ENCODE measurements around the gene TNFRSF14. TPM values are rescaled to one million over a fixed set of nuclear protein-coding genes. Genes with fewer than 3 reads are reported as not detected.
A peak's percentile ranks its signal among the peaks of the same experiment; 100 is the strongest.
"Not testable (repeated sequence)": the region's sequence is repeated elsewhere in the genome, so short reads cannot be mapped to it uniquely, and the experiment has no call there.

The TNFRSF14 gene
- total RNA-seq, 2 donors from 2014 or later, result 37.7 to 63.6 TPM

DNA sequence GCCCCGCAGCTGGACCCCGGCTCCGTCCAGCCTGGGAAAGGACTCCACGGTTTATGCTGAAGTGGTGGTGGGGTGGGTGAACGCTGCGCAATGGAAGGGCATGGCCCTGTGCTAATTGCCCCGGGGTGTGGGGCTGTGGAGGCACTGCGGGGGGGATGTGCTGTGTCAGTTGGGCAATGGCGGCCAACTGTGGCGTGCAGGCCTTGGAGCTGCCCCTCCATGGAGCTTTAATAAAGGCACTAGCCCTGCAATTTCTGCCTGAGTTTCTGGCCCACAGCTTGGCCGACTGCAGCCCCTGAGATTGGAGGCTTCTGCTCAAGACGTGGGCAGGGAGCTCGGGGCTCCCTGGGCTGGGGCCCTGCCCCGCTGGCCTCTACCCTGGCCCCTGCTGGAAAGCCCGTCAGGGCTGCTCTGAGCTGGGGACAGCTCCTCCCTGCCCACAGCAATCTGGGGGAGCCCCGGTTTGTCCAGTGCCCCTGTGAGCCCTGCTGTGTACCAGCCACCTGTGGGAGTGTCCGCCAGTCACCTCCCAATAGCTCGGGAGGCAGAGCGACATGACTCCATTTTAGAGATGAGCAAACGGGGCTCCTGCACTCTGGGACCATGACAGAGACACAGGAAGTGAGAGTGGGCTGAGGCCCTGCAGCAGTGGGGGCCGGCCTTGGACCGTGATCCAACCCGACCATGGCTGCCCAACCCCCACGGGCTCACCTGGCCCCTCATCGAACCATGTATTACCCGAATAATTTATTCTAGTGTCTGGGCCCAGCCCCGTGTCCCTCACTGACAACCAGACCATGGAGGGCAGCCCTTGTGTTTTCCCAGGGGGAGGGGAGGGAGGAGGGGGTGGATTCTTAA is 8.7 kb upstream of the TNFRSF14 start:
- no peak for DNase-seq (ENCODE audit: low spot score)
- intact Hi-C loops (cut with DNase I), result loop anchor here (2.0 to 5.0 kb wide), 2 partner anchors 130 to 135 kb away; partner anchors contain the start of gene PEX10 (in 1 of the 2)

DNA sequence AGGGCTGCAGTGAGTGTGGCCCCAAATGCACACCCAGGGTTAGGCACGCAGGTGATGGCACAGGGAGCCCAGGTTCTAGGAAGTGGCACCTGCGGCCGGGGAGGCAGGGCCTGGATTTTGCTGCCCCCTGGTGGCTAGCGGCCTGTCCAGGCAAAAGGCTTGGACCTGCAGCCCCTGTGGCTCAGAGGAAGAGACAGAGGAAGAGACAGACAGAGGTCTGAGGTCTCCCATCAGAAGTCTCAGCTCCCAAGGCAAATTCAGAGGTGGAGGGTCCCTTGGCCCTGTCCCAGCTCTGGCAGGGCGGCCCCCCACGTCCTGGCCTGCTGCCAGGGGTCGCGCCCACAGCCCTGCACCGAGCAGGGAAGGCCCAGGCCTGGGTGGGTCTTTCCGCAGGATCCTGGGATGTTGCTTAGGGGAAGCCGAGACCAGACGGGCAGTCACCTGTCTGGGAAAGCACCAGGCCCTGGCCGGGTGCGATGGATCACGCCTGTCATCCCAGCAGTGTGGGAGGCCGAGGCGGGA is 8.0 kb upstream of the TNFRSF14 start:
- DNase-seq (ENCODE audit: low spot score), result peak; percentile 93
- intact Hi-C loops (cut with DNase I), result loop anchor here (2.0 to 5.0 kb wide), 2 partner anchors 131 to 135 kb away; partner anchors contain the start of gene PEX10 (in 1 of the 2)

DNA sequence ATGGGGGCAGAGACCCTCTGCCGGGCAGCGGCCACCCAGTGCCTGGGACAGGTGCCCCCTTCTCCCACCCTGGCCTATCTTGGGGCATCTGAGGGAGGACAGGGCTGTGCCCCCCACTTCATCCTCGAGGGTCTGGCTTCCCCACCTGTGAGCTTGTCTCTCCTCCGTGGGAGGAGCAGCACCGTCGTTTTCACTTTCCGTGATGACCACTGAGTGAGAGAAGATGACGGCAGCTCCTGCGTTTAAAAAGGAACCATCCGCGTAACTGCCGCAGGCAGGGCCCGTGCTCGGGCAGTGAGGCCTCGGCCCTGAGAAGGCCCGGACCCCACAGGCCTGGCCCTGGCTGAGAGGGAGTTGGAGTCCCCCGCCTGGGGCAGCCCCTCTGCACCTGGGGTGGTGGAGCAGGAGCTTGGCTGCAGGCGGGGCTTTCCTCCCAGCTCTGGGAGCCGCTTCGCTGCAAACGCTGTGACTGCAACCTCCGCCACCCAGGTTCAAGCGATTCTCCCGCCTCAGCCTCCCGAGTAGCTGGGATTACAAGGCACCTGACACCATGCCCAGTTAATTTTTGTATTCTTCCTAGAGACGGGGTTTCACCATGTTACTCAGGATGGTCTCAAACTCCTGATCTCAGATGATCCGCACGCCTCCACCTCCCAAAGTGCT is 6.7 kb upstream of the TNFRSF14 start:
- intact Hi-C loops (cut with DNase I), result loop anchor here (2.0 to 5.0 kb wide), 2 partner anchors 132 to 137 kb away; partner anchors contain the start of gene PEX10 (in 1 of the 2)

DNA sequence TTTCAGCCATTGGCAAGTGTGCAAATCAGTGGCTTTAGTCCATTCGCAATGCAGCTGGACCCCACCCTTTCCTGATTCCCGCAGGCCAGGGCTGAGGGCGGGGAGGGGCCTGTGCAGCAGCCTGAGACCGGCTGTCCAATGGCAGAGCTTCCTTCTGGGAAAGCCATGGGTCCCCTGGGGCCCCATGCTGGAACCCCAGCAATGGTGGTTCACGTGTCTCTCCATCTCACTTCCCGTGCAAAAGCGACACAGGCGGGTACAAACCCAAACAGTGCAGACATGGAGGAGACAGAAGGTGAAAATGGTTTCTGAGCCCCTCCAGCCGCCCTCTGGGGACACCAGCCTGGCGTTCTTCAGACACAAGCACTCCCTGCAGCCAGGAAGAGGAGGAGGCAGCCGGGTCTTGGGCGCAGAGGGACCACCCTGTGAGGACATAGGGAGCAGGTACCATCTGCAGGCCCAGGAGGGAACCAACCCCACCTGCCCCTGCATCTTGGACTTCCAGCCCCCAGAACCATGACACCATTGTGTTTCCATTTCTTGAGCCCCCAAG is 5.8 kb upstream of the TNFRSF14 start:
- DNase-seq (ENCODE audit: low spot score); intact Hi-C loops (cut with DNase I): not testable (repeated sequence)

More for the DNA sequence above, 6.7 kb upstream of the TNFRSF14 start:
- DNase-seq (ENCODE audit: low spot score), result not testable (repeated sequence)

DNA sequence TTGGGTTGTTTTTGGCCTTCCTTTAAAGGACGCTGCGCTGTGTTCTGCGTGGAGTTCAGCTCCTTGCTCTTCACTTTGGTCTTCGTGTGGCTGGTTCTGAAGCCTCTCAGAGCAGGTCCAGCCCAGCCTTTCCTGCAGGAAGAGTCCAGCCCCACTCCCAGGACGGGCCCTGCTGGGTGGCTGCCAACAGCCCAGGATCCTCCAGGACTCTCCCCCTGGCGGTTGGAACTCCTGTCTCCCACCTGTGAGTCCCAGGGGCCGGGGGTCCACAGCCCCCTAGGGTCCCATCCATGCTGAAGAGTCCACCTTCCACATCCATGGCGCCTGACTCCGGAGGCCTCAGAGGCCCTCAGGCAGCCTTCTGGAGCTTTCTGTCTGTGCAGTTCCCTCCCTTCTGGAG is 4.6 kb upstream of the TNFRSF14 start:
- DNase-seq (ENCODE audit: low spot score); intact Hi-C loops (cut with DNase I): not testable (repeated sequence)

DNA sequence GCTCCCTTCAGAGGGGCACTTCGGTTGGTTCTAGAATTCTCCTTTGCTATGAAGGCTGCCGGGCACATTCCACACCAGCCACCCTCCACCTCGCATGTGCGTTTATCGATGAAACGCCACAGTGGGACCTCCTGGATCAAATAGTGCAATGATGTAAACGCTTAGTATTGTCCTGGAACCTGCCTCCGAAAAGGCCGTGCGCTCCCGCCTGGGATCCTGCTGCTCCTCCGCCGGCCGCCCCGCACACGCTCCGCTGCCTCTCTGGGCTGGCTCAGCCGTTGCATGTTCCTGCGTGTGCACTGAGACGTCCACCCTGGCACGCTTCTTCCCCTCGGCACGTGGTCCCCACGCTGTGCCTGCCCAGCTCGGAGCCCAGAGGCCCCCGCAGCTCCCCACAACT is 4.0 kb upstream of the TNFRSF14 start:
- DNase-seq (ENCODE audit: low spot score), result no peak
- intact Hi-C loops (cut with DNase I), result no loop called here

DNA sequence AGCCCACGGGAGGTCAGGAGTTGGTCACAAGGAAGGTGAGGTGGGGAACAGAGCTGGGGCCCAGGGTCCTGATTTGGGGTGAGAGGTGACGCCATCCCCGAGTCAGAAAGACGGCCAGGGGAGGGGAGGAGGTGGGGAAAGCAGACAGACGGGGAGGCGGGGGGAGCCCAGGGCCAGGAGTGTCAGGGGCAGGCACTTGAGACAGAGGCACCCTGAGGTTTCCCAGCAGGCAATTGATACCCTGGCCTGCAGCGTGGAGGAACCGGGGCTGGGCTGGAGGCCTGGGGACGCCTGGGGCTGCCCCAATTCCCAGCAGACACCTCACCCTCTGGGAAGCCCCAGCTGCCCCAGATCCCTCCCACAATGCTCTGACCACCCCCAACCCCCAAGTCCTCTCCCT is 3.1 kb upstream of the TNFRSF14 start:
- intact Hi-C loops (cut with DNase I); DNase-seq (ENCODE audit: low spot score): not testable (repeated sequence)

DNA sequence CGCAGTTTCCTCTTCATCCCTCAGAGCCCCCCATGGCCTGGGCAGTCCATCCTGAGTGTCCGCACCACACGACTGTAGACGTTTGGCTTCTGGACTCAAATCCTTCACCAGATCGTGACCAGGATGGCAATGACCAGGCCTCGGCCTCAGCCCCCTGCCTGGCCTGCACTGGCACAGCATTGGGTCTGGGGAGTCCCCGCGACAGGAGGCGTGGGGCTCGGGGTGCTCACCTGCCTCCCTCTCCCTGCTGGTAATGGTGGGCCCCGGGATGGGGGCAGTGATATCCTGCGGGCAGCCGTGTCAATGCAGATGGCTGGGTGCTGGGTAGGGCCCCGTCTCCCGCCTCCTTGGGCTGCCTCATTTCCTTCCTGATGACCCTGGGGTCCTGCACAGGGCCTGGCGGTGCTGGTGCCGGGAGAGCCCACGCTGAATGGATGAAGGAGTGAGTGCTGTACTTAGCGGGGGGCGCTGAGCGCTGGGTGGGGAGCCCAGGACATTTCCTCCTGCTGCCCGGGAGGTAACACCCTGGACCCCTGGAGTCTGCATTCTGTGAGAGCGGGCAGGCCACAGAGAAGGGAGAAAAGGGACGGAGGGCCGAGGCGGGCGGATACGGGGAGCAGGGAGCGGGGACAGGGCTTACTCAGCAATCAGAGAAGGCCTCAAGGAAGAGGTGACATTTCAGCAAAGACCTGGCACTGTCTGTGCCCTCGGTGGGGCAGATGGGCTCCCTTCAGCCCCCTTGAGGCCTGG is 2.1 kb upstream of the TNFRSF14 start:
- intact Hi-C loops (cut with DNase I), result no loop called here
- no peak for DNase-seq (ENCODE audit: low spot score)

DNA sequence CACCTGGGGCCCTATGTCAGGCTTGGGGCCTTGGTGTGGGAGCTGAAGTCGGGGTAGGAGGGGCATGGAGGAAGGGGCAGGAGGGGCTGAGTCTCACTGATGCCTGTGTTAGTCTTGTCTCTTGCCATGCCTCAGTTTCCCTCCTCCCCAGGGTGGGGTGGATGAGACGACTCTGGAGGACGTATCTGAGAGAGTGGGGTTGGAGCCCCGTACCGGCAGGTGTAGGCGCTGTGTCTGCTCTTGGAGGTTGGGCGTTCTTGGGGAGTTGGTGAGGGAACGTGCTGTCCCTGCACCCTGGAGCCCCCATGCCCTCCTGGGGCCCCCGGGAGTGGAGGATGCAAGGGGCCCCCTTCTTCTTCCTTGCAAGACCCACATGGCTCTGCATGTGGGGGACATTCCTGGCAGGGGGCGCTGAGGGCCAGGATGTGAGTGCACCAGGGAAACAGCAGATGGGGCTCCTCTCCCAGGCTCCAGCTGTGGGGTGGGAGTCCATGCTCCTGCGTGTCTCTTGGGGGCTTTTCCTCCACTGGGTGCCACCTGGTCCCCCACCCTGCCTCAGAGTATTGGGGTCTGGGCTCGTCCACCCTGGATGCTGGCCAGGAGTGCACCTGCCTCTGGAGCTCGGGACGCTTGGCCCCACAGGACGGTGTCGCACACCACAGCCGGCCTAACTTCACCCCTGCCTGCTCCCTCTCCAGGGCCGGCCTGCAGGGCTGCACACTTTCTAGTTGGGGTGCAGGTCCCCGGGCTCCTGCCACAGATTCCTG is 1.4 kb upstream of the TNFRSF14 start:
- no peak for DNase-seq (ENCODE audit: low spot score)
- intact Hi-C loops (cut with DNase I), result no loop called here

DNA sequence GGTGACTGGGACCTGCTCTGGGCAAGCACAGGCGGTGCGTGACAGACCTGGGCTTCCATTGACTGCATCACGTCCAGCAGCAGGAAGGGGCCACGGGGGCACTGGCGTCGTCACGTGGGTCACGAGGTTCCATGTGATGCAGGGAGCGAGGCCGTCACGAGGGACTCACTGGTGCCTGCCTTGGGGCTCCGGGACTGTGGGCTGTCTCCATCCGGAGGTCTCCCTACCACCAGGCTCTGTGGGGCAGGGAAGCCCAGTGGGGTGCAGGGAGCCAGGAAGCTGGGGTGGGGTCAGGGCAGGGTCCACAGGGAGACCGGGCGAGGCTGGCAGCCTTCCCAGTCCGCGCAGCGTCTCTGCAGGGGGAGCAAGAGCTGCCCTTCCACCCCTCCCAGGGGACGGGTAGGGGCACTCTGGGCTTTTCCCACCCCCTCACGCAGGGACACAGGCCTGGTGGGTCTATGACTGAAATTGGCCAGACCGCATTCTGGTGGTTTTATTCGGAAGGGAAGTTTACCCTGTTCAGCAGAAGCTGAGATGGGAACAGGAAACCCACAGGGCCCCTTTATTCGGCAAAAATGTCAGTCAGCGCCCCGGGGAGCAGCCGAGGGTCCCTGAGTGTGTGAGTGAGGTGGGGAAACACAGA is 416 bp upstream of the TNFRSF14 start:
- DNase-seq (ENCODE audit: low spot score), result peak; percentile 96
- intact Hi-C loops (cut with DNase I), result no loop called here

DNA sequence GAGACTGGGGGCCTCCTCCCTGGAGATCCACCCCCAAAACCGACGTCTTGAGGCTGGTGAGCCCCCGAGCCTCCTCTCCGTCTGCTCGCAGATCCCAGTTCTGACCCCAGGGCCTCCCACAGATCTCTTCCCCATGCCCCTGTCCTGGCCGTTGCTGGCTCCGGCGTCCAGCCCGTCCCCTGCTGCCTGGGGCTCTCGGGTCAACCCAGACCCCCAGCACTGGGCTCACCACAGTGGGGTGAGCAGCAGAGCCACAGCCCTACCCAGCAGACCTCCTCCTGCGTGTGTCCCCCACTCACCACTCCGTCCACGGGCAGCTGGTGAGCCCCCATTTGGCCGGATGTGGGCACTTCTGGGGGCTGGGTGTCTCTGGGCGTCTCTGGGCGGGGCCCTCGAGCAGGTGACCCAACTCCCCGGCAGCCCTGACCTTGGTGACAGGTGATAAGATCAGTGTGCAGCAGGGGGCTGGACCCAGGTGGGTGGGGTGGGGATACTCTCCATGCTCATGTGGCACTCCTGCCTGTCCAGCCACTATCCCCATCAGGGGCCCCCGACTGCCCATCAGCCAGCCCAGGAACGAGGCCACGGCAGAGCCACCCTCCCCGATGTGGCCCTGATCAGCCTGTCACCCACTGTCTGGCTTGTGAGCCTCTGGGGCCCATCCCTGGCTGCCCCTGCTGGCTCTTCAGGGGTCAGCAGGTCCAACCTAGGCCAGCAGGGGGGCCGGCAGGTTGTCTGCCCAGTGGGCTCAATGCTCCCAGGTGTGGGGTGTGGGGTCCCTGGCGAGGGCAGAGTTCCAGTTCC is 709 bp downstream of the TNFRSF14 start:
- intact Hi-C loops (cut with DNase I), result no loop called here
- DNase-seq (ENCODE audit: low spot score), result no peak

DNA sequence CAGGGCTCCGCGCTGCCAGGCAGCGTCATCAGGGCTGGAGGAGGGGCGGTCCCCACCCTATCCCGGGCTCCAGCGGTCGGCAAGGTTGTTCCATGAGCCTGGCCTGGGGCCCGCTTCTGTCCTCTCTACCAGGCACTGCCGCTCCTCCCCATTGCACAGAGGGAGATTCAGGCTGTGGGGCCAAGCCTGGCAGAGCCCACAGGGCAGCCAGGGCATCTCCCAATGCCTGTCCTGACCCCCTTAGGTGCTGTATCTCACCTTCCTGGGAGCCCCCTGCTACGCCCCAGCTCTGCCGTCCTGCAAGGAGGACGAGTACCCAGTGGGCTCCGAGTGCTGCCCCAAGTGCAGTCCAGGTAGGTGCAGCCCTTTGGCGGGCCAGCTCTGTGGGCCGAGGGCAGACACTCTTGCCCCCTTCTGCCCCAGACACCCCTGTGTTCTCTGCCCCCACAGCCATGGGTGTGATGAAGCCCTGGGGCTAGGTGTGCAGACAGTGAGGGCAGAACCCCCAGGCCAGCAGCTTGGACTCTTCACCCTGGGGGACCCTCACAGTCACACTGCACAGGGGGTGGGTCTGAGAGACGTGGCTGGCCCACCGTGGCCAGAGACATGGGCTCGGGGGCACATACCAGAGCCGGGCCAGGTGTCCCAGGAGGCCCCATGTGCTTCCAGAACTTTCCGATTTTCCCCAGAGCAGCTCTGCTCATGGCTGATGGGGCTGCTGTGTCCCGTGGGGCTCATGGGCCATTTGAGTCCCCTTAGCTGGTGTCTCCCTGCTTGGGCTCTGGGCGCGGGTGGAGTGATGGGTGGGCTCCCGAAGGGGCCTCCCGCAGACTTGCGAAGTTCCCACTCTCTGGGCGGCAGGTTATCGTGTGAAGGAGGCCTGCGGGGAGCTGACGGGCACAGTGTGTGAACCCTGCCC is 1.6 kb downstream of the TNFRSF14 start:
- intact Hi-C loops (cut with DNase I), result no loop called here

DNA sequence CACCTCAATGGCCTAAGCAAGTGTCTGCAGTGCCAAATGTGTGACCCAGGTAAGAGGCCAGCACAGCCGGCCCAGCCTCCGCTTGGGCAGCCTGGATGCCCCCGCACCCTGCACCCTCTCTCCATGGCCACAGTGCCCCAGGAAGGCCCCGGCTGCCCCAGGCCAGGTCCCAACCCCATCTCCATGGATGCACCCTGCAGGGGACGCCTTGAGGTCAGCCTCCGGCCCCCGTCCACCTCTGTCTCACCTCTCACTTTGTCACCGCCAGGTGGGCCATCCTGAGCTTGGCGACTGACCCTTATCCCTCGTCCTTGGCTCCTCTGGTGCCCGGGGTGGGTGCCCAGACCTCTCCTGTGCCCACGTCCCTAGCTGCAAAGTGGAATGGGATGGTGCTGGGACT is 2.2 kb downstream of the TNFRSF14 start:
- DNase-seq (ENCODE audit: low spot score), result no peak
- intact Hi-C loops (cut with DNase I), result no loop called here

More for the DNA sequence above, 1.6 kb downstream of the TNFRSF14 start:
- DNase-seq (ENCODE audit: low spot score), result no peak

DNA sequence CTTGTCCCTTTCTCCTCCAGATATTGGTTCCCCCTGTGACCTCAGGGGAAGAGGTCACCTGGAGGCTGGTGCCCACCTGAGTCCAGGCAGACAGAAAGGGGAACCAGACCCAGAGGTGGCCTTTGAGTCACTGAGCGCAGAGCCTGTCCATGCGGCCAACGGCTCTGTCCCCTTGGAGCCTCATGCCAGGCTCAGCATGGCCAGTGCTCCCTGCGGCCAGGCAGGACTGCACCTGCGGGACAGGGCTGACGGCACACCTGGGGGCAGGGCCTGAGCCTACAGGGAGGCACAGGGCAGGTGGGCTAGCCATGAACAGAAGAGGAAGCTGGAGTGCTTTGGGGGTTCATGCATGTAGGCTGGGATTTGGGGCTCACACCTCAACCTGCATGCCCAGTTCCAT is 2.7 kb downstream of the TNFRSF14 start:
- intact Hi-C loops (cut with DNase I), result no loop called here

DNA sequence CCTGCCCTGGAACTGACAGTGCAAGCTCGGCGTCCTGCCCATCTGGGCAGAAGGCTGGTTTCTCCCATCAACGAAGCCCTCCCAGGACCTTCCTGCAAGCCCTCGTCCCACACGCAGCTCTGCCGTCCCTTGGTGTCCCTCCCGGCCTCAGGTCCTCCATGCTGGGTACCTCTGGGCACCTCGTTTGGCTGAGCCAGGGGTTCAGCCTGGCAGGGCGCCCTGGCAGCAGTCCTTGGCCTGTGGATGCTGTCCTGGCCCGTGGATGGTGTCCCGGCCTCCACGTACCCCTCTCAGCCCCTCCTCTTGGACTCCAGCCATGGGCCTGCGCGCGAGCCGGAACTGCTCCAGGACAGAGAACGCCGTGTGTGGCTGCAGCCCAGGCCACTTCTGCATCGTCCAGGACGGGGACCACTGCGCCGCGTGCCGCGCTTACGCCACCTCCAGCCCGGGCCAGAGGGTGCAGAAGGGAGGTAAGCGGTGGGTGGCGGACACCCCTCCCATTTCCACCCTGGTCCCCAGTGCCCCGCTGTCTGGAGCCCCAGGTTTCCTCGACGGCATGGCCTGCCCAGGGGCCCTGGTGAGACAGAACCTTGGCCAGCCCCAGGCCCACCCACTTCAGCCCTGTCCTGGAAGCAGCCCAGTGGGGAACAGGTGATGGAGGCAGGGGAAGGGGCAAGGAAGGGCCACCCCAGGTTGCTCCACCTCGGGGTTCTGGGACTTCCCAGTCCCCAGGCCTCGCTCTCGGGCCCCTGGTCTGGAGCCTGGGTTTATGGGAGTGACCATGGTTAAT is 3.5 kb downstream of the TNFRSF14 start:
- intact Hi-C loops (cut with DNase I), result no loop called here
- DNase-seq (ENCODE audit: low spot score), result no peak

More for the DNA sequence above, 2.7 kb downstream of the TNFRSF14 start:
- no peak for DNase-seq (ENCODE audit: low spot score)
